Motor neuron (in vitro differentiated cells): ENCODE data around the gene MKRN3. TPM values are rescaled to one million over a fixed set of nuclear protein-coding genes. Genes with fewer than 3 reads are reported as not detected.

Experiments used
- ATAC-seq, 8 experiments: fragments of 200-7000 bp; cut with Tn5 transposase; replicated peaks in 6 of 8; 2 replicates each; pipeline ENCODE4 v1.8.0; 2021; ENCODE audit warnings: mild to moderate bottlenecking in 8 of 8, moderate library complexity in 8 of 8
- H3K27ac ChIP-seq, 2 donors: fragments of 250-450 bp; sonication (Bioruptor Pico); 2 replicates each; pipeline ENCODE4 v1.9.0; 2021; ENCODE audit warnings: antibody characterized with exemption in 2 of 2, mild to moderate bottlenecking in 2 of 2, moderate library complexity in 1 of 2
- H3K4me1 ChIP-seq, 2 donors: fragments of 250-450 bp; sonication (Bioruptor Pico); replicated peaks in 1 of 2; 2 replicates each; pipeline ENCODE4 v1.6.1; 2021; ENCODE audit warnings: antibody characterized with exemption in 2 of 2, mild to moderate bottlenecking in 2 of 2, moderate library complexity in 1 of 2
- H3K4me3 ChIP-seq, 5 donors: fragments of 250-450 bp; sonication (Bioruptor Pico); 2 replicates each; pipeline ENCODE4 v1.9.0; 2021; ENCODE audit warnings: antibody characterized with exemption in 5 of 5, mild to moderate bottlenecking in 5 of 5, moderate library complexity in 4 of 5
- WGBS, 10 experiments: fragments of 450-650 bp; shearing (Covaris generic); methylation state at CpG; one replicate each; pipeline ENCODE4 v1.0.0; 2022; 5-methylcytosine and 5-hydroxymethylcytosine counted together
- in situ Hi-C, 9 experiments: fragments of 400-800 bp; cut with MboI; loops; one replicate each; pipeline ENCODE4 v1.15.0; 2021; ENCODE audit warnings: low sequenced_read_pairs in 9 of 9, low pct_unique_long_range_greater_than_20kb in 2 of 9; ENCODE audit not compliant: unreplicated experiment in 9 of 9
- total RNA-seq, 8 experiments: library from RNA; unstranded; fragments of 300-600 nt; gene quantifications; 2 replicates each; pipeline versions ENCODE4 v1.2.3 to v1.2.4, GENCODE V29; 2022

The MKRN3 gene
- 10 to 100 TPM in 5 of 8 experiments, 1 to 10 TPM in 2, under 1 TPM in 1; 0.84 to 33.3 (median 19.4) TPM for total RNA-seq

GRCh38 chr15:23565395-23566070, at the start of gene MKRN3:
MKRN3 (plus strand) TSS chr15:23565674; CDS start chr15:23565783, 109 bp downstream.
- Histone ChIP-seq H3K4me1 (peaks cover 42 to 43% of the 10 kb centered on the region in 2 donors), H3K4me3 (peak within 1 kb of the TSS; percentile 81 to 98 (median 91)), H3K27ac (peak within 1 kb of the TSS; percentile 99)
- in situ Hi-C loops, result no loop called here
- WGBS, 10 experiments, result 8 to 54% (median 40%) methylated on average over 1 to 19 of the region's 27 CpGs
- peak in 7 of 8 experiments; percentile 43 to 85 (median 72) for ATAC-seq

GRCh38 chr15:23516866-23517265, 48.6 kb upstream of the MKRN3 start:
- in situ Hi-C loops, result no loop called here
- ATAC-seq, result no peak
- 0 to 100% (median 33%) methylated on average over 1 to 4 of the region's 4 CpGs; no CpG with 5 or more reads in 1 of the 10 experiments for WGBS, 10 experiments
- no peaks in the 10 kb centered on the region for H3K4me1 ChIP-seq
- no peak overlapping the region for H3K27ac ChIP-seq
- H3K4me3 ChIP-seq, result no peak overlapping the region

GRCh38 chr15:23518104-23518503, 47.4 kb upstream of the MKRN3 start:
- Histone ChIP-seq H3K27ac (no peak overlapping the region), H3K4me1 (no peaks in the 10 kb centered on the region), H3K4me3 (no peak overlapping the region)
- in situ Hi-C loops, result no loop called here
- no peak for ATAC-seq
- WGBS, 10 experiments, result 0 to 90% (median 67%) methylated on average over 1 to 4 of the region's 5 CpGs; no CpG with 5 or more reads in 2 of the 10 experiments

- no peak overlapping the region for H3K4me3 ChIP-seq
- in situ Hi-C loops, result no loop called here
- WGBS, 10 experiments, result 22 to 80% (median 54%) methylated on average over 2 to 3 of the region's 3 CpGs; no CpG with 5 or more reads in 4 of the 10 experiments
- no peak for ATAC-seq
- H3K27ac ChIP-seq, result no peak overlapping the region
- H3K4me1 ChIP-seq, result no peaks in the 10 kb centered on the region
Observed at GRCh38 chr15:23524816-23525215, 40.7 kb upstream of the MKRN3 start.

GRCh38 chr15:23529891-23530290, 35.6 kb upstream of the MKRN3 start:
- in situ Hi-C loops, result no loop called here
- Histone ChIP-seq H3K4me1 (no peaks in the 10 kb centered on the region), H3K4me3 (no peak overlapping the region), H3K27ac (no peak overlapping the region)
- WGBS, 10 experiments, result 0 to 100% (median 60%) methylated on average over 1 to 2 of the region's 2 CpGs; no CpG with 5 or more reads in 1 of the 10 experiments
- no peak for ATAC-seq

GRCh38 chr15:23532024-23532423, 33.5 kb upstream of the MKRN3 start:
- in situ Hi-C loops, result no loop called here
- Histone ChIP-seq H3K4me1 (no peaks in the 10 kb centered on the region), H3K27ac (no peak overlapping the region), H3K4me3 (no peak overlapping the region)
- WGBS, 10 experiments, result 10 to 93% (median 59%) methylated on average over 2 to 4 of the region's 4 CpGs; no CpG with 5 or more reads in 1 of the 10 experiments
- peak in 2 of 8 experiments; percentile 17 to 56 for ATAC-seq

GRCh38 chr15:23536659-23537058, 28.8 kb upstream of the MKRN3 start:
- H3K4me3 ChIP-seq, result no peak overlapping the region
- no peak overlapping the region for H3K27ac ChIP-seq
- H3K4me1 ChIP-seq, result peaks cover 6 to 20% of the 10 kb centered on the region in 2 donors
- WGBS, 10 experiments, result 0 to 100% (median 63%) methylated on average over 1 to 3 of the region's 3 CpGs; no CpG with 5 or more reads in 3 of the 10 experiments
- in situ Hi-C loops, result no loop called here
- no peak for ATAC-seq

GRCh38 chr15:23538648-23539047, 26.8 kb upstream of the MKRN3 start:
- 0 to 42% (median 8%) methylated on average over 1 to 4 of the region's 4 CpGs; no CpG with 5 or more reads in 2 of the 10 experiments for WGBS, 10 experiments

GRCh38 chr15:23539892-23540291, 25.6 kb upstream of the MKRN3 start:
- no peak overlapping the region for H3K4me3 ChIP-seq
- peaks cover 6 to 20% of the 10 kb centered on the region in 2 donors for H3K4me1 ChIP-seq
- no peak overlapping the region for H3K27ac ChIP-seq
- peak in 1 of 8 experiments; percentile 32 for ATAC-seq
- in situ Hi-C loops, result no loop called here
- WGBS, 10 experiments, result 0 to 87% (median 10%) methylated on average over 1 to 4 of the region's 4 CpGs; no CpG with 5 or more reads in 2 of the 10 experiments

More at GRCh38 chr15:23538648-23539047, 26.8 kb upstream of the MKRN3 start:
- Histone ChIP-seq H3K27ac (no peak overlapping the region), H3K4me1 (peaks cover 6 to 20% of the 10 kb centered on the region in 2 donors), H3K4me3 (no peak overlapping the region)
- in situ Hi-C loops, result no loop called here
- peak in 5 of 8 experiments; percentile 45 to 92 (median 75) for ATAC-seq

GRCh38 chr15:23546158-23546557, 19.3 kb upstream of the MKRN3 start:
- H3K27ac ChIP-seq, result no peak overlapping the region
- H3K4me3 ChIP-seq, result no peak overlapping the region
- no peak for ATAC-seq
- H3K4me1 ChIP-seq, result no peaks in the 10 kb centered on the region
- in situ Hi-C loops, result no loop called here

GRCh38 chr15:23548071-23548470, 17.4 kb upstream of the MKRN3 start:
- no peak overlapping the region for H3K4me3 ChIP-seq
- H3K4me1 ChIP-seq, result no peaks in the 10 kb centered on the region
- no peak for ATAC-seq
- in situ Hi-C loops, result no loop called here
- no peak overlapping the region for H3K27ac ChIP-seq
- 0 to 75% (median 31%) methylated on average over 1 to 3 of the region's 3 CpGs for WGBS, 10 experiments

- WGBS, 10 experiments, result 31 to 92% (median 55%) methylated on average over 4 to 11 of the region's 19 CpGs; no CpG with 5 or more reads in 6 of the 10 experiments
- in situ Hi-C loops, result no loop called here
- peak overlapping the region in 4 of 5 donors; percentile 25 to 81 (median 36) for H3K4me3 ChIP-seq
Observed at GRCh38 chr15:23561914-23562313, 3.6 kb upstream of the MKRN3 start.

GRCh38 chr15:23564821-23565394, 566 bp upstream of the MKRN3 start:
- Histone ChIP-seq H3K4me3 (peak overlapping the region; percentile 81 to 98 (median 91)), H3K27ac (peak overlapping the region; percentile 99), H3K4me1 (peaks cover 41% of the 10 kb centered on the region in 2 donors)
- ATAC-seq, result peak in 6 of 8 experiments; percentile 13 to 58 (median 50)
- in situ Hi-C loops, result no loop called here
- 0 to 81% (median 38%) methylated on average over 1 to 14 of the region's 14 CpGs for WGBS, 10 experiments

More at GRCh38 chr15:23561914-23562313, 3.6 kb upstream of the MKRN3 start:
- peak in 1 of 8 experiments; percentile 20 for ATAC-seq
- peak overlapping the region; percentile 77 to 86 for H3K27ac ChIP-seq
- H3K4me1 ChIP-seq, result peaks cover 30 to 32% of the 10 kb centered on the region in 2 donors
